GM18508 (cell line): ENCODE results near the gene SYNPO.

Experiments
- ATAC-seq: cut with Tn5 transposase; IDR thresholded peaks from one replicate; pipeline ENCODE4 v1.9.1; 2021; ENCODE audit warnings: moderate number of reproducible peaks; ENCODE audit not compliant: insufficient read depth, unreplicated experiment

Gene SYNPO, protein sequence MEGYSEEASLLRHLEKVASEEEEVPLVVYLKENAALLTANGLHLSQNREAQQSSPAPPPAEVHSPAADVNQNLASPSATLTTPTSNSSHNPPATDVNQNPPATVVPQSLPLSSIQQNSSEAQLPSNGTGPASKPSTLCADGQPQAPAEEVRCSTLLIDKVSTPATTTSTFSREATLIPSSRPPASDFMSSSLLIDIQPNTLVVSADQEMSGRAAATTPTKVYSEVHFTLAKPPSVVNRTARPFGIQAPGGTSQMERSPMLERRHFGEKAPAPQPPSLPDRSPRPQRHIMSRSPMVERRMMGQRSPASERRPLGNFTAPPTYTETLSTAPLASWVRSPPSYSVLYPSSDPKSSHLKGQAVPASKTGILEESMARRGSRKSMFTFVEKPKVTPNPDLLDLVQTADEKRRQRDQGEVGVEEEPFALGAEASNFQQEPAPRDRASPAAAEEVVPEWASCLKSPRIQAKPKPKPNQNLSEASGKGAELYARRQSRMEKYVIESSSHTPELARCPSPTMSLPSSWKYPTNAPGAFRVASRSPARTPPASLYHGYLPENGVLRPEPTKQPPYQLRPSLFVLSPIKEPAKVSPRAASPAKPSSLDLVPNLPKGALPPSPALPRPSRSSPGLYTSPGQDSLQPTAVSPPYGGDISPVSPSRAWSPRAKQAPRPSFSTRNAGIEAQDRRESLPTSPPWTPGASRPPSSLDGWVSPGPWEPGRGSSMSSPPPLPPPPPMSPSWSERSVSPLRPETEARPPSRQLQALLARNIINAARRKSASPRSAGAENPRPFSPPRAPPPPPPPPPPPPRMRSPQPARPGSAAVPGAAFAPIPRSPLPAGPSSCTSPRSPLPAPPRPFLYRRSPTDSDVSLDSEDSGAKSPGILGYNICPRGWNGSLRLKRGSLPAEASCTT

DNA sequence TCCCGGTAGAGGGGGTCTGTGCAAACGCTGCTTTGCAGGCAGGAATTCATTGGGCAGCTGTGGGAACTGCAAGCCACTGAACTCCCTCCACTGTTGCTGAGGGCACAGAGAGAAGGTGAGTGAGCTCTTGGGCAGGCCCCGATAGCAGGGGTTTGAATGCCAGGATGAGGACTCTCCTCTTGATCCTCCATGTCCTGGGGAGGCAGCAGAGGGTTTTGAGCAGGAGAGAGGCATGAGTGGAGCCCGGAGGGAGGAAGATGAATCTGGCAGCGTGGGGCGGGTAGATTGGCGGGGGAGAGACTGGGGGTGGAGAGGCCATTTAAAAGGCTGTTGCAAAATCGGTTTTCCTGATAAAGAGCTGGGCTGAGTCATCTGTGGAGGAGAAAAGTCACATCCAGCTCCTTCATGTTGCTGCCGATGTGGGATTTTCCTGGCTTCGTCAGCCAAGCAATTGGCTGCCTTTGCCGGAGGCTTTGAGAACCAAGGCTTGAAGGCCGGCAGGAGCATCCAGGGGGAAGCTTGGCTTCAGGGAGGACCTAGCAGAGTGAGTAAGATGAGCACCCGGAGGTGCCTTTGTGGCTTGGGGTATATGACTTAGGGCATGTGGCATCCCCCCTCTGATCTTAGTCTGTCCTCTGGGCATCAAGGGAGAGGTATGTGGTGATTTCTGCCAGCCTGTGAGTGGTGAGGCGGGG is at the start of gene SYNPO:
Gene SYNPO (plus strand): TSS at position 350 of the 695 bp plus-strand sequence. CDS start 7,616 bp downstream, outside the sequence.
- no peak for ATAC-seq

DNA sequence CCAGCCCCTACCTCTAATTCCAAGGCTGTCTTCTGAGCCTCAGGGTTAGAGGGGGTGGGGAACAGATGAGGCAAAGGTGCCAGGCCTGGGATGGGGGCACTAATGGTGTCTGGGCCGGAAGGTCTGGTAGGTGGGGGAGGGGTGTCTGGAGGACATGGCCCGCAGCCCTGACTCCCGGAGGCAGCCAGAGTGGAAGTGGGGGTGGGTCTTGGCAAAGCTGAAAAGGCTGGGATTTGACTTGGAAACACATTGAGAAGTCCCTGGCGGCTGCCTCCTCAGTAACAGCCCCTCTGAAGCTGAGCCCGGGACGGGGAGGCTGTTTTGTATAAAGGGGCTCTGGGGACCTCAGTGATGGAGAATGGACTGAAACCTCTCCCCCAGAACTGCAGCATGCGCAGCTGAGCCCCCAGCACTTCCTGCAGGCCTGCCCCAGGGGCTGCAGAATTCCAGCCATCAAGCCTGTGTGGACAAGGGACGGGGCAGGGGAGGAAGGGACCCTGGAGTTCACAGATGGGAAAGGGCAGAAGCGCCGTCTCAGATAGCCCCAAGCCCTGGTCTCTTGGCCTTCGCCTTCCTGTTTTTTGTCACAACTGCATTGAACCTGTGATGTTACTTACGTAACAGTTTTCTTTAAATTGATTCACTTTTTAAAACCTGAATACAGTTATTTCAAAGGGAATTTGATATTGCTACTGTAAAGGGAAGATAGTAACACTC is 49.3 kb upstream of the SYNPO start:
- ATAC-seq: no peak

DNA sequence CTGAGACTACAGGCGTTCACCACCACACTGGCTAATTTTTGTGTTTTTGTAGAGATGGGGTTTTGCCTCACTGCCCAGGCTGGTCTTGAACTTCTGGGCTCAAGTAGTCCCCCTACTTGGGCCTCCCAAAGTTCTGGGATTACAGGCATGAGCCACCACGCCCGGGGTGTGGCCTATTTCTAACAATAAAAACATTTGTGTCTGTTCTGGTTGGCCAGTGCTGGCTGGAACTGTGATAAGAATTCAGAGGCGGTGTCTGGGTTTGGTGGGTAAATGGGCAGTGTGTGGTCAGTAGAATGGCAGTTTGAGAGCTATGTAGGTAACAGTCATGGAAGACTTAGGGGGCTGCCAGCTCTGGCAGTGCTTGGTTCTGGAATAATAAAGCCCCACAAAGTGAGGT is 46.9 kb upstream of the SYNPO start:
- ATAC-seq: no peak

DNA sequence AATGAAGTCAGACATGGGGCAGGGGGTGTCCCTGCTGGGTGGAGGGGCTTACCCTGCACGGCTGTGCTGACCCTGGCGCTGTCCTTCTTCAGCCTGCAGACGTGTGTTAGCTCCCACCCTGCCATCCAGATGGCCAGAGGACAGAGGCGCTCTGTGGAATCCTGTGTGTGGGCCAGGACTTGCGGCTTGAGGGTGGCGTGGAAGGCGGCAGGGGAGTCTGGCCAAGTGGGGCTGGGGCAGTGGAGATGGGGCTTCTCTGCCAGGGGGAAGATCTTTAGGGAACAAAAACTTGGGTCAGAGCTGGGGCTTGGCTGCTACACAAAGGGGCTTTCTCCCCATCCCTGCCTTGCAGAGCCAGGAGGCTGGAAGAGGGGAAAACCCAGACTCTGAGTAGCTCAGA is 46.5 kb upstream of the SYNPO start:
- no peak for ATAC-seq

DNA sequence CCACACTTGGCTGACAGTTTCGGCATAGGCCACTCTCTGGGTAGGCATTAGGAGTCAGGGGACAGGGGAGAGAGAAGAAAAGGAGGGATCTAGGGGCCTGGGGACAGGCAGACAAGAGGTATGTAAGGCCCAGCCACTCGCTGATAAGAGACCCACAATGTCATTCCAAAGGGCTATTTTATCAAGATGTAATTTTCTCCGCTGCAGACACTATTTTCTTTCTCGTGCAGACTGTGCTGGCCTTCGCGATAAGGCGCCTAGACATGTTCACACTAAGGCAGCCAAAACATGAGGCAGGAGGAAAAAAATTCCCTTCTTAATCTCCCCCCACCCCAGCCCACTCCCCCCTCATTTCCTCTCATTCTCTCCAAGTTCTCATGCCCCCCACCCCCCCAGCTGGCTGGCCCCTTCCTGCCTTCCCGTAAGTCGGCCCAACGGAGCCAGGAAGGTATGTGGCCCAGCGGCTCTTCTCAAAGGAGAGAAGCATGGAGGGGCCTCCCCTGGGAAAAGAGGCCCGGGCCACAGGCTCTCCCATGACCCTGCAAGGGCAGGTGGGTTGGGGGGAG is 44.9 kb upstream of the SYNPO start:
- no peak for ATAC-seq

DNA sequence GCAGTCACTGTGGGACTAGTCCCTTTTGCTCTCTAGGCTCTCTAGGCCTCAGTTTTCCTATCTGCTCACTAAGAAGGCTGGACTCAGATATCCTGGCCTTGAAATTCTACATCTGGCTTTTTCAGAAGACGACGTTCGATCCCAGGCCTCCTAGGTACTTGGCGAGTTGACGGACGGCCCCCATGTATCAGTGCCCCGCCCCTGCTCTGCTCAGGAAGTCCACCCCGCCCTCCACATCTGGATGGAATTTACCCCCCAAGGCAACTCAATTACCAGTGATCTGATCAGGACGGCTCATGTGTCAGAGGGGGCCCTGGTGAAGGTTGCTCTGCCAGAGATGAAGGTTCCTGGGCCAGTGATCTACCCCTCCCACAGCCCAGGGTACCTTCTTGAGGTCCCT is 44.1 kb upstream of the SYNPO start:
- ATAC-seq: no peak

DNA sequence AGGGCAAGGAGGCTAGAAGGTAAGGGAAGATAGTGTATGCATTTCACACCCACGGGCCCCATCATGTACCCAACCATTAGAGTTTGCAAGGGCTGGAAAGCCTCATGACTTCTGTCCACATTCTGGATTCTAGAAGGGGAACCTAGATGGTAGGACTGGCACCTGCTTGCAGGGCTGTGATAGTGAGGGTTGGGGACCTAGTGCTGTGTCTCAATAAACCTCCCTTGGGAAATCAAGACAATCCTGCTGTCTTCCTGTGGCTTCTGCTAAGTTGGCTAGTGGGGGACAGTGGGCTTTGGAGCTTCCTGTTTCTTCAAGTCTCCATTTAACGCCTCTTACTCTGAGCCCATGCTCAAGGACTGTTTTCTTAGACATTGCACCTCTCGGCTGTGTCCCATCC is 43.6 kb upstream of the SYNPO start:
- ATAC-seq: no peak

DNA sequence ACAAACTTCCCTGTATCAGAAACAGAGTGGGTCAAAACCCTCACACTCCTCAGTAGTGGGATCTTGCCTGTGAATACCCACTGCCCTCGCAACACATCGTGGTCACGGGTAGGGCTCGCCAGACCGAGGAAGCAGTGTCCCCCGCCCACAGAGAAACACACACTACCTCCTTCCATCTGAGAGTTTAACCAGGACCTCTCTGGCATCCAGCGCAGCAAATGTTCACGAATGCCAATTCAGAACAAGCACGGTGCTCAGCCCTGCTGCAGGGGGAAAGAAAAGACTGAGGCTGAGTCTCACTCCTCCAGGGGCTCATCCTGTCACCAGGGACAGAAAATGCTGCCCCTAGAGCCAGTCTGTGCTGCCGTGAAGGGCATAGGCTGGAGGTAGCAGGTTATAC is 42.5 kb upstream of the SYNPO start:
- ATAC-seq: no peak

DNA sequence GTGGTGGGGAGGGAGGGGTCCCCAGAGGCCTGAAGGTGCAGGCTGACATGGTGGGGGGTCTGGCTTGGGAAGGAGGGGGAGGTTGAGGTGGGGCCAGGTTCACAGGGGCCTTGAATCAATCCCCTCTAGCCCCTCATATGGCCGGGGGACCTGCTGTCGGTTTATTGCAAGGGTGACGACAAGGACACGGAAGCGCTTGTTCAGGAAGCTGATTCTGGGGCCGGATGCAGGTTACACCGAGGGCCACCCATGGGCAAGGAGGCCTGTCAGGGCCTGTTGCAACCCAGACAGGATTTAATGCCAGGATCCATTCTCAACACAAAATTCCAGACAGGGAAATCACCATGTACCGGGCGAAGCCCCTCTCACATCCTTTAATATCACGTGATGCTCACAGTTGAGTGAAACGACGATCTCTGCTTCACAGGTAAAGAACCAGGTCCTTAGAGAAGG is 41.6 kb upstream of the SYNPO start:
- ATAC-seq: no peak

DNA sequence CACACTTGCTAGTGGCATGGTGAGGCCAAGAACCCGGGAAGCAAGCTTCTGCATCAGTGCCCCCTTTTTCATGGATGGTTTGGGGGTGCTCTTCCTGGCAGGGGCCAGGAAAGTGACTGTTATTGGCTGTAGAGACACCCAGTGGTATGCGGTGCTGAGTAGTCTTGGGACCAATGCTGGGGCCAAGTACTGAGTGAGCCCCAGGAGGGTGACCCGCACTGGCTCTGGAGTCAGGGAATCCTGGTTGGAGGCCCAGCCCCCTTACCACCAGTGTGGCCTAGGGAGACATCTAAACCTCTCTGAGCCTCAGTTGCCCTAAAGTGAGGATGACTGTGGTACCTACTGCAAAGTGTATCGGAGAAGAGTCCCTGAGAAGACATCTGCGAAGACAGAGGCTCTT is 41.2 kb upstream of the SYNPO start:
- ATAC-seq: no peak

DNA sequence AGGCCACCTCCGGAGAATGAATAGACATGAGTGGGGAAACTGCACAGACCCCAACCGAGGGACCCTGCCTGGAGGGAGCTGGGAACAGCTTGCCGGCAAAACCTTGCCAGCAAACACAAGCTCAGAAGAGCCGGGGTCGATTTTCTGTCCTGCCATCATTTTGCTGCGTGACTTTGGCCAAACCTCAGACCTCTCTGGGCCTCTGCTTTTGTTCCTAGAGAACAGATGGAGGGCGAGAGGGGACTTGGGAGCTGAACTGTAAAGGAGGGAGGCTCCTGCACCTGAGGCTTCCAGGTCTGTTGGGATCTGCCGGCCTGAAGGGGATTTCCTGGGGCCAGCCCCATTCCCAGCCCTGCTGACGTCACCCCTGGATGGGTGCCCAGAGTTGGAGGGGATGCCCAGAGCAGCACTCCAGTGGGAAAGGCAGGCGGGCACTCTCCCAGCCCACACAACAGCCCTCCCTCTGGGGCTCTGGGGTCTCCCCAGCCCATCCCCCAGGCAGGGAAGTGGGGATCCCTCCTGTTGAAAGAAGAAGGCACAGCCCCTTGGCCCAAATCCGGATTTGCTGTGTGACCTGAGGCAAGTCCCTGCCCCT is 40.4 kb upstream of the SYNPO start:
- ATAC-seq: no peak

DNA sequence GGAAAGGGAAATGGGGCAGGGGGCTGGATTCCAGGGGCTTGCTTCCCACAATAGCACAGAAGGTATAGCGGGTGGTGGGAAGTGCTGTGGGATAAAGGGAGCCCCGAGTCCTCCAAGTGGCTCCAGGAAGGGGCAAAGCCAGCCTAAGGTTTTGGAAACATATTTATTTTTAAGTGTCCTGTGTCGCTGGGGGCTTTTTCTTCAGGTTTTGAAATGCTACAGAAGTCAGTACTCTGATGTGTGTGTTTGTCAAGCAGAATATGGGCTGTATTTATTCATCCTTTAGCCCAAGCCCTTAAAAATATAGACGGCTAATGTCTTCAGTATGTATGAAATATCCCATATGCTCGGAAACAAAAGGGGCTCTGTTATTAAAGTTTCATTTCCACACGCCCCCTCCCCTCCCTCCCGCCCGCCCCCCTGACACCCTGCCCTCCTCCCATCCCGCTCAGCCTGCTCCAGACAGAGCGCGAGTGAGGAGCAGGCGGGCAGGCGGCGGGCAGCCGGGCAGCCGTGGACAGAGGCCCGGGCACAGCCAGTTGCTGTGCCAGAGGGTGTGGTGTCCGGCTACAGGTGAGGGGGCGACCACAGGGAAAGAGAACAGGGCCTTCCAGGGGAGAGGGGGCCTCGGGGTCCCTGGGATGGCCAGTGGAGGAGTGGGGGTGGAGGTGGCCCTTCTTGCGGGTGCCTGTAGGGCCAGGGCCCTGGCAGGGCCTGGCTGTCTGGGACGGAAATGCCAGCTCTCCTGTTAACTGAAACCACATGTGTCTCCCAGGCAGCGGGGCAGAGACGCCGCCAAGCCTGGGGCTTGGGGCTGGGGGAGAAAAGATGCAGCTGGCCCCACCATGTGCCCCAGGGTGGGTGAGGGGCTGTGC is 39.6 kb upstream of the SYNPO start:
- no peak for ATAC-seq

DNA sequence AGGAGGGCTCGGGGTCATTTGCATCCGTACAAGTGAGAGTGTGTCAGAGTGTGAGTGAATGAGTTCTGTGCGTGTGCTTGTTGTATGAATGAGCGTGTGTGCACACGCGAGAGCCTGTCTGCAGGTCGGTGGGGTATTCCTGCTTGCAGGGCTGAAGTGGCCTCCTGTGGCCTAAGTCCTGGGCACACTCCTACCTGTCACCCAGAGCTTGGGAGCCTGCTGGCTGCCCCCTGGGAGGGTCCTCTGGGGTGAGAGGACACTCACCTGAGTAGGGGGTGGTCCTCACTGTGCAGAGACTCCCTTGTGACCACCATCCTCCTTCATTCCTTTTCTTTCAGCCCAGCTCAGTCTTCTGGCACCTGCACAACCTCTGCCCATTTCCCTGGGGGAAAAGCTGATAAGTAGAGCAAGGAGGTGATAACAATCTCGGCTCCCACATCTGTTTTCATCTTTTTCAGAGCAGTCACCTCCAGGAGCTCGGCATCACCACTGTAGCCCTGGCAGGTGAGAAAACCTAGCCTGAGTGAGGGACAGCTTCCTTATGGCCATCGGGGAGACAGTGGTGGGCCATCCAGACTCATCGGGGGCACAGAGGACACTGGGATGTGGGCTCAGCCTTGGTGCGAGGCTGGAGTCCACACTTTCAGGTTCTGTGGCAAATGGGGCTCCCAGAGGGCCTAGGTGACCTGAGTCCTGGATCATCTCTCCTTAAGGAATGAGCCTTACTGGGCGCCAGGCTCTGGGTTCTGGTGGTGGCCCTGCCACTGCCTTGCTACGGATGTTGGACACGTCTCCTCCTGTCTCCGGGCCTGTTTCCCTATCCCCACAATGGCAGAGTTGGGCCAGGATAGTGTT is 38.7 kb upstream of the SYNPO start:
- ATAC-seq: no peak

DNA sequence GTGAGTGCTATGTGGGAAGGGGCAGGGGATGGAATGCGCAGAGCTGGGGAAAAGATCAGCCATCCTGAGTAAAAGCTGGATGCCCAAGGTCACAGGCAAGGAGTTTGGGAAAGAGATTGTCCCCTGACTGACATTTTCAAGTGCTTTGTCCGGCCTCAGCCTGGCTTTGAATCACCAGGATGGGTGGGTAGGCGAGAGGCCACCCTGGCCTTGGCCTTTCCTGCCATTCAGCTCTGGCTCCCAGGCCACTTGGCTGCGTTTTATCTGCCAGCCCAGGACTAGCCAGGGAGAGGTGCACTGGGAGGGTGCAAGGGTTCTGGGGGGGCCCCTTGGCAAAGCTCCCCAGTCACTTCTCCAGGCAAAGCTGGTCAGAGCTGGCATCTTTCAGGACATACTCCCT is 37.4 kb upstream of the SYNPO start:
- ATAC-seq: no peak

DNA sequence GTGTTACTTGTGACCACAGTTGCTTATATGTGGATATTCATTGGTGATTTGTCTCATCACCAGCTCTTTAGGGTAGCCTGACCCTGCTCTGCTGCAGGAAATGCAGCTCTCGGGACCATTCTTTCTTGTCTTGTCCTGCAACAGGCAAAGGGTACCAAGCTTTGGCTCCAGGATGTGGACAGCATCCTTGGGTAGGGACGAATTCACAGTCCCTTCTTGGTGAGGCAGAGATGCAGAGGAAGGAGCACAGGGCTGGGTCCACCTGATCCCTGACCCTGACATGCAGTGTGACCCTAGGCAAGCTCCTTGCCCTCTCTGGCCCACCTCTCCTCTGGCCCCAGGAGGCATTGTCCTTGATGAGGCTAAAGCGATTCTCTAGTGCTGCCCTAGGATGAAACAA is 37.0 kb upstream of the SYNPO start:
- no peak for ATAC-seq

DNA sequence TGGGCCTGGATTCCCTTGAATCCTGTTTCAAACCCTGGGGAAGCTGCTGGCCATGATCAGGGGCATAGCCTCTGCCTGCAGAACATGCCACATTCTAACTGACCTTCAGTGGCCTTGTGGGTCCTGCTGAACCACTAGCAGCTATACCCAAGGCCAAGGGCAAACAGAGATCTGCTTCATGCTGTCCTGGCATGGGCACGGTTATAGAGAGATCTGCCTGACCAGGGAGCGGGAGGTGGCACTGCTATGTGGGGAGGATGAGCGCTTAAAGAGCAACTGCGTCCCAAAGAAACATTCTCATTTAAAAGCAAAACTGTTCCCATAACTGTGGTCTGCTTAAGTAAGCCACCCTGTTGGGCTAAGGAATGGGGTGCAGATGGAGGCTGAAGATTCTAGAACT is 36.5 kb upstream of the SYNPO start:
- ATAC-seq: no peak

DNA sequence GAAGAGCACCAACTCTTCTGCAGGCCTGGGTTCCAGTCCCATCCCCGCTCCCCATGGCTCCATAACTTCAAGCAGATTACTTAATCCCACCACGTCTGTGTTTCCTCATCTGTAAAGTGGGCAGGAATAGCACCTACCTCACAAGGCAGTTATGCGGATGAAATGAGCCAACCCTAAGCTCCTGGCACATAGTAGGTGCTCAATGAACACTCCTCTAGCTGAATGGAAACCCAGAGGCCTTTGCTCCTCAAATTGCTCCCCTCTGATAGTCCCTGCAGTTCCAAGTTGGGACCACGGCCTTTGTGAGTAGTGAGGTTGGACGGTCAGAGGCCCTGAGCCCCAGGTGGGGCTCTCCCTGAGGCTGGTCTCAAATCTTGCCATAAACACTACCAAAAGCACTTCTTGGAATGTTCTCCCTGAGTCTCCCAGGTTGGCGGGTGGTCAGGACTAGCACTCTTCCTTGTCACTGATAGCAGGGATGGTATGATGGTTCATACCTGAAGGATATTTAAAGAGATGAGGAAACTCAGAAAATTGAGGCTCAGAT is 35.5 kb upstream of the SYNPO start:
- no peak for ATAC-seq
